VCaP (cell line): Measurements from ENCODE around the gene DDX31.

Experiments
- H3K27ac ChIP-seq: fragments of 450-650 bp; 2 replicates; pipeline ENCODE4 v1.5.1; 2017
- CTCF ChIP-seq: fragments of 450-650 bp; conservative IDR thresholded peaks from 2 replicates; pipeline ENCODE4 v1.5.1; 2017; ENCODE audit warnings: mild to moderate bottlenecking, moderate library complexity

Gene DDX31

GRCh38 chr9:132708769-132709430 lies 39.1 kb upstream of the DDX31 start:
- H3K27ac ChIP-seq: no peak overlapping the region
- no peak for TF ChIP-seq CTCF

DNA sequence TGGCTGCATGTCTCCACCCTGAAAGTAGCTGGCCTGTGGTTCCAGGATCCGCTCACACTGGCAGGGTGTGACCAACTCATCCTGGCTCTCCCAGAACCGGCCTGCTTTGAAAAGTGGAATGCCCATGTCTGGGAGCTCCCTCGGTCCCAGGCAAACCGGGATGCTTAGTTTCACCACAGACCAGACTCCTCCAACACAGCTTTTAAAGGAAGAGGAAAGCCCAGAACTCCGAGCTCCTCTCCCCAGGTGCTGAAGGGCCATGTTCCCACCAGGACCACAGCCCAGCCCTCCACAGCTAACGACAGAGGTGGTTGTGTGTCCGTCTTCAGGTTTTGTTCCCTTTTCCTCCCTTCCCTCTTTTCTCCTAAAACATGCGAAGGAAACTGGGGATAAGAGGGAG lies 38.5 kb upstream of the DDX31 start:
- no peak overlapping the region for H3K27ac ChIP-seq
- TF ChIP-seq CTCF: no peak

GRCh38 chr9:132703336-132703735 lies 33.6 kb upstream of the DDX31 start:
- no peak for TF ChIP-seq CTCF
- peak overlapping the region; percentile 74 for H3K27ac ChIP-seq

- TF ChIP-seq CTCF: no peak
- H3K27ac ChIP-seq: peak overlapping the region; percentile 74
Measured at GRCh38 chr9:132702254-132702653, 32.5 kb upstream of the DDX31 start.

DNA sequence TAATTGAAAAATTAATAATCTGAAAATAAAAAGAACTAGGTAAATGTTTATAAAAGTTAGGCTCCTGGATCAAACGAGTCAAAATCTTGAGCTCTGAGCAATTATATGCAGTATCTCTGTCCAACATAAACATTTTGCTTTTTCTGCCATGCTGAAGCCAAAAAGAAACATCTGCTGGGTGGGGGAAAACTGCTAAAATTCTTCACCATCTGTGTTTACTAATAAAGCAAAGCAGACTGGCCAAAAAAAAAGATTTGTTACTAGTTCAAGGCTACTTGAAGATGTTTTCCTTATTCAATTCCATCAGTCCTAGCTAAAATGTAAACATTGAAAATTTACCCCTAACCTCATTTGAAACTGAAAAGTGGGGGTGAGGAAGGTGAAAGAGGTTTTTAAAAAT lies 30.2 kb upstream of the DDX31 start:
- H3K27ac ChIP-seq: peak overlapping the region; percentile 68
- no peak for TF ChIP-seq CTCF

- TF ChIP-seq CTCF: no peak
- peak overlapping the region; percentile 68 for H3K27ac ChIP-seq
Measured at GRCh38 chr9:132698989-132699388, 29.2 kb upstream of the DDX31 start.

GRCh38 chr9:132697230-132697629 lies 27.4 kb upstream of the DDX31 start:
- H3K27ac ChIP-seq: no peak overlapping the region
- TF ChIP-seq CTCF: no peak
